HepG2 (cell line): ENCODE measurements around the gene TRIM28. TPM values are rescaled to one million over a fixed set of nuclear protein-coding genes. Genes with fewer than 3 reads are reported as not detected.
A peak's percentile ranks its signal among the peaks of the same experiment; 100 is the strongest.

Experiments used
- ARID4A ChIP-seq: sonication (generic); formaldehyde crosslinking; IDR thresholded peaks from 2 replicates; pipeline ENCODE4 v1.5.0; 2020; ENCODE audit warnings: mild to moderate bottlenecking, missing genetic modification reagents, borderline replicate concordance
- CENPT ChIP-seq: sonication (generic); formaldehyde crosslinking; IDR thresholded peaks from 2 replicates; pipeline ENCODE4 v1.8.0; 2022; ENCODE audit warnings: low read depth, mild to moderate bottlenecking, moderate library complexity, missing genetic modification reagents
- GZF1 ChIP-seq: sonication (generic); formaldehyde crosslinking; IDR thresholded peaks from 2 replicates; pipeline ENCODE4 v1.5.1; 2020; ENCODE audit warnings: mild to moderate bottlenecking, missing genetic modification reagents
- HIC2 ChIP-seq: sonication (generic); formaldehyde crosslinking; IDR thresholded peaks from 2 replicates; pipeline ENCODE4 v1.9.0; 2022; ENCODE audit warnings: low read depth, missing genetic modification reagents
- KAT2B ChIP-seq: fragments of 150-350 bp; IDR thresholded peaks from 2 replicates; pipeline ENCODE4 v1.6.1; 2014; ENCODE audit warnings: low read depth, low read length, borderline replicate concordance
- ZNF121 ChIP-seq: sonication (generic); formaldehyde crosslinking; IDR thresholded peaks from 2 replicates; pipeline ENCODE4 v1.5.0; 2020; ENCODE audit warnings: mild to moderate bottlenecking, missing genetic modification reagents
- ZNF225 ChIP-seq: sonication (generic); formaldehyde crosslinking; IDR thresholded peaks from 2 replicates; pipeline ENCODE4 v1.4.0; 2020; ENCODE audit warnings: mild to moderate bottlenecking, missing genetic modification reagents
- ZNF24 ChIP-seq: fragments of 450-650 bp; IDR thresholded peaks from 2 replicates; pipeline ENCODE4 v1.6.1; 2017; ENCODE audit warnings: antibody characterized with exemption, mild to moderate bottlenecking
- ZNF333 ChIP-seq: sonication (generic); formaldehyde crosslinking; IDR thresholded peaks from 2 replicates; pipeline ENCODE4 v1.4.0; 2020; ENCODE audit warnings: mild to moderate bottlenecking, missing genetic modification reagents, borderline replicate concordance
- ZNF639 ChIP-seq: conservative IDR thresholded peaks from 2 replicates; pipeline ENCODE4 v1.6.1; 2018; ENCODE audit warnings: missing genetic modification reagents
- polyA plus RNA-seq, 8 experiments: library from polyadenylated mRNA; depleted of rRNA in 3 of 8; stranded (reverse) in 7 of 8; unstranded in 1 of 8; fragments of >200 nt; fragmentation: Illumina TruSeq in 4 of 8; extraction: Trizol in 4 of 8; gene quantifications; 2 replicates each; pipeline versions ENCODE4 v1.2.1 to v1.2.3, GENCODE V29; 2011 to 2016; ENCODE audit warnings: low read depth in 4 of 8, missing spikeins in 1 of 8, mixed read lengths in 1 of 8; ENCODE audit not compliant: insufficient read depth in 1 of 8
- total RNA-seq, 5 experiments: library from RNA; depleted of rRNA; stranded (reverse); fragments of >200 nt; fragmentation: Illumina TruSeq; extraction: Trizol; gene quantifications; 2 replicates each; pipeline ENCODE4 v1.2.3, GENCODE V29; 2016; ENCODE audit warnings: low read depth in 1 of 5
- TF ChIP-seq, protein P1 (sequence below): IDR thresholded peaks from 2 replicates; pipeline ENCODE4 v1.6.1; 2016; ENCODE audit warnings: low read depth
- TF ChIP-seq, protein P2 (sequence below): sonication (generic); formaldehyde crosslinking; conservative IDR thresholded peaks from 2 replicates; pipeline ENCODE4 v1.8.0; 2022; ENCODE audit warnings: mild to moderate bottlenecking, moderate library complexity, missing genetic modification reagents
- TF ChIP-seq, protein P3 (sequence below): fragments of 450-650 bp; IDR thresholded peaks from 2 replicates; pipeline ENCODE4 v1.6.1; 2016
- TF ChIP-seq, protein P4 (sequence below): sonication (generic); formaldehyde crosslinking; IDR thresholded peaks from 2 replicates; pipeline ENCODE4 v1.5.0; 2020; ENCODE audit warnings: missing genetic modification reagents

TRIM28 gene
- total and polyA plus RNA-seq, 2 of the 13 experiments (the other 11 are each of a cell fraction or from before 2014, with no cell fraction given) = 361 to 439 TPM

- TF ChIP-seq ARID4A (peak; percentile 64; the same call in 1 of the 2 replicates), HIC2 (CRISPR knock-in tag) (peak; percentile 7; the same call in 1 of the 2 replicates), ZNF24 (no peak), ZNF121 (CRISPR knock-in tag) (peak; percentile 57; the same call in 1 of the 2 replicates), ZNF333 (peak; percentile 51; the same call in 1 of the 2 replicates), KAT2B (no peak), ZNF225 (peak; percentile 91), CENPT (no peak), GZF1 (no peak), ZNF639 (CRISPR knock-in tag) (peak; percentile 63; the same call in 1 of the 2 replicates)
- TF ChIP-seq, protein P1, sequence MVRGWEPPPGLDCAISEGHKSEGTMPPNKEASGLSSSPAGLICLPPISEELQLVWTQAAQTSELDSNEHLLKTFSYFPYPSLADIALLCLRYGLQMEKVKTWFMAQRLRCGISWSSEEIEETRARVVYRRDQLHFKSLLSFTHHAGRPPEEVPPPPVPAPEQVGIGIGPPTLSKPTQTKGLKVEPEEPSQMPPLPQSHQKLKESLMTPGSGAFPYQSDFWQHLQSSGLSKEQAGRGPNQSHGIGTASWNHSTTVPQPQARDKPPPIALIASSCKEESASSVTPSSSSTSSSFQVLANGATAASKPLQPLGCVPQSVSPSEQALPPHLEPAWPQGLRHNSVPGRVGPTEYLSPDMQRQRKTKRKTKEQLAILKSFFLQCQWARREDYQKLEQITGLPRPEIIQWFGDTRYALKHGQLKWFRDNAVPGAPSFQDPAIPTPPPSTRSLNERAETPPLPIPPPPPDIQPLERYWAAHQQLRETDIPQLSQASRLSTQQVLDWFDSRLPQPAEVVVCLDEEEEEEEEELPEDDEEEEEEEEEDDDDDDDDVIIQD (CRISPR knock-in tag) = no peak
- TF ChIP-seq, protein P2, sequence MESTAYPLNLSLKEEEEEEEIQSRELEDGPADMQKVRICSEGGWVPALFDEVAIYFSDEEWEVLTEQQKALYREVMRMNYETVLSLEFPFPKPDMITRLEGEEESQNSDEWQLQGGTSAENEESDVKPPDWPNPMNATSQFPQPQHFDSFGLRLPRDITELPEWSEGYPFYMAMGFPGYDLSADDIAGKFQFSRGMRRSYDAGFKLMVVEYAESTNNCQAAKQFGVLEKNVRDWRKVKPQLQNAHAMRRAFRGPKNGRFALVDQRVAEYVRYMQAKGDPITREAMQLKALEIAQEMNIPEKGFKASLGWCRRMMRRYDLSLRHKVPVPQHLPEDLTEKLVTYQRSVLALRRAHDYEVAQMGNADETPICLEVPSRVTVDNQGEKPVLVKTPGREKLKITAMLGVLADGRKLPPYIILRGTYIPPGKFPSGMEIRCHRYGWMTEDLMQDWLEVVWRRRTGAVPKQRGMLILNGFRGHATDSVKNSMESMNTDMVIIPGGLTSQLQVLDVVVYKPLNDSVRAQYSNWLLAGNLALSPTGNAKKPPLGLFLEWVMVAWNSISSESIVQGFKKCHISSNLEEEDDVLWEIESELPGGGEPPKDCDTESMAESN = peak; percentile 35; the same call in 1 of the 2 replicates
- TF ChIP-seq, protein P3, sequence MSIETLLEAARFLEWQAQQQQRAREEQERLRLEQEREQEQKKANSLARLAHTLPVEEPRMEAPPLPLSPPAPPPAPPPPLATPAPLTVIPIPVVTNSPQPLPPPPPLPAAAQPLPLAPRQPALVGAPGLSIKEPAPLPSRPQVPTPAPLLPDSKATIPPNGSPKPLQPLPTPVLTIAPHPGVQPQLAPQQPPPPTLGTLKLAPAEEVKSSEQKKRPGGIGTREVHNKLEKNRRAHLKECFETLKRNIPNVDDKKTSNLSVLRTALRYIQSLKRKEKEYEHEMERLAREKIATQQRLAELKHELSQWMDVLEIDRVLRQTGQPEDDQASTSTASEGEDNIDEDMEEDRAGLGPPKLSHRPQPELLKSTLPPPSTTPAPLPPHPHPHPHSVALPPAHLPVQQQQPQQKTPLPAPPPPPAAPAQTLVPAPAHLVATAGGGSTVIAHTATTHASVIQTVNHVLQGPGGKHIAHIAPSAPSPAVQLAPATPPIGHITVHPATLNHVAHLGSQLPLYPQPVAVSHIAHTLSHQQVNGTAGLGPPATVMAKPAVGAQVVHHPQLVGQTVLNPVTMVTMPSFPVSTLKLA = no peak
- TF ChIP-seq, protein P4, sequence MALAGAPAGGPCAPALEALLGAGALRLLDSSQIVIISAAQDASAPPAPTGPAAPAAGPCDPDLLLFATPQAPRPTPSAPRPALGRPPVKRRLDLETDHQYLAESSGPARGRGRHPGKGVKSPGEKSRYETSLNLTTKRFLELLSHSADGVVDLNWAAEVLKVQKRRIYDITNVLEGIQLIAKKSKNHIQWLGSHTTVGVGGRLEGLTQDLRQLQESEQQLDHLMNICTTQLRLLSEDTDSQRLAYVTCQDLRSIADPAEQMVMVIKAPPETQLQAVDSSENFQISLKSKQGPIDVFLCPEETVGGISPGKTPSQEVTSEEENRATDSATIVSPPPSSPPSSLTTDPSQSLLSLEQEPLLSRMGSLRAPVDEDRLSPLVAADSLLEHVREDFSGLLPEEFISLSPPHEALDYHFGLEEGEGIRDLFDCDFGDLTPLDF (CRISPR knock-in tag) = peak; percentile 88
Measured at GRCh38 chr19:58558623-58559274, 14.9 kb downstream of the TRIM28 start (continued).
